Measurements from ENCODE around the gene FADS6. TPM values are rescaled to one million over a fixed set of nuclear protein-coding genes. Genes with fewer than 3 reads are reported as not detected.

The FADS6 gene
- total and polyA plus RNA-seq, 2 experiments from 2014 or later: 0.42 to 0.73 TPM

DNA sequence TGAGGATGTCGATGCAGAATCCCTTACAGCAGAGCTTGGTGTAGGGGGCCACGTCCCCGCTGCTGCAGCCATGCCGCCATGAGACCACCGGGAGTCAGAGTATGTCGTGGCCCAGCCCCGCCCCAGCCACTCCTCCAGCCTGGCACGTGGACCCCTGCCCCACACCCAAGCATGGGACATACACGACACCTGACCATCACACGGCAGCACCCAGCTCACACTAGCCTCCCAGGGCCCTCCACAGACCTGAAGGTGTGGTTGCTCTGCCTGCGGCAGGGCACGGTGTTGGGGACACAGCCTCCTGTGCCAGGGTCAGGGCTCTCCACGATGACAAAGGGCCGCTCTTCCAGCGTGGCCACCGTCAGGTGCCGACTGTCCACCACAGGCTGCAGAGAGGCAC is 43.1 kb downstream of the FADS6 start:
- Histone ChIP-seq H3K4me1 (ENCODE audit: insufficient read depth) (peaks cover 8% of the 10 kb centered on the region), H4K20me1 (replicated peaks; ENCODE audit: insufficient read depth) (no peaks in the 10 kb centered on the region), H3K79me2 (replicated peaks; ENCODE audit: insufficient read depth) (no peaks in the 10 kb centered on the region), H3K4me2 (no peak overlapping the region), H3F3A (replicated peaks; ENCODE audit: low read depth) (no peaks in the 10 kb centered on the region), H3K36me3 (ENCODE audit: insufficient read depth) (no peaks in the 10 kb centered on the region), H3K27ac (ENCODE audit: low read depth) (no peak overlapping the region), H3K9me2 (ENCODE audit: insufficient read depth) (no peaks in the 10 kb centered on the region), H3K4me3 (no peak overlapping the region), H3K27me3 (ENCODE audit: insufficient read depth) (peaks cover 92% of the 10 kb centered on the region), H2AFZ (no peak overlapping the region)
- TF ChIP-seq EZH2 (IDR thresholded peaks at IDR 0.05; ENCODE audit: low read depth, unreplicated experiment): no peak
- TF ChIP-seq STAT1 (IDR thresholded peaks at IDR 0.05; ENCODE audit: unreplicated experiment): no peak
- no peak for TF ChIP-seq ZNF331 (CRISPR knock-in tag; IDR thresholded peaks at IDR 0.05; ENCODE audit: low read depth)
- no peak for TF ChIP-seq NANOG (IDR thresholded peaks at IDR 0.05; ENCODE audit: borderline replicate concordance)
- TF ChIP-seq CREB1 (CRISPR knock-in tag; IDR thresholded peaks at IDR 0.05; ENCODE audit: low read depth): no peak
- TF ChIP-seq, protein P1, sequence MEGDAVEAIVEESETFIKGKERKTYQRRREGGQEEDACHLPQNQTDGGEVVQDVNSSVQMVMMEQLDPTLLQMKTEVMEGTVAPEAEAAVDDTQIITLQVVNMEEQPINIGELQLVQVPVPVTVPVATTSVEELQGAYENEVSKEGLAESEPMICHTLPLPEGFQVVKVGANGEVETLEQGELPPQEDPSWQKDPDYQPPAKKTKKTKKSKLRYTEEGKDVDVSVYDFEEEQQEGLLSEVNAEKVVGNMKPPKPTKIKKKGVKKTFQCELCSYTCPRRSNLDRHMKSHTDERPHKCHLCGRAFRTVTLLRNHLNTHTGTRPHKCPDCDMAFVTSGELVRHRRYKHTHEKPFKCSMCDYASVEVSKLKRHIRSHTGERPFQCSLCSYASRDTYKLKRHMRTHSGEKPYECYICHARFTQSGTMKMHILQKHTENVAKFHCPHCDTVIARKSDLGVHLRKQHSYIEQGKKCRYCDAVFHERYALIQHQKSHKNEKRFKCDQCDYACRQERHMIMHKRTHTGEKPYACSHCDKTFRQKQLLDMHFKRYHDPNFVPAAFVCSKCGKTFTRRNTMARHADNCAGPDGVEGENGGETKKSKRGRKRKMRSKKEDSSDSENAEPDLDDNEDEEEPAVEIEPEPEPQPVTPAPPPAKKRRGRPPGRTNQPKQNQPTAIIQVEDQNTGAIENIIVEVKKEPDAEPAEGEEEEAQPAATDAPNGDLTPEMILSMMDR (conservative IDR thresholded peaks at IDR 0.05; ENCODE audit: low read depth in 2 of 2): no peak
- TF ChIP-seq ZNF114 (CRISPR knock-in tag; IDR thresholded peaks at IDR 0.05): no peak
- TF ChIP-seq, protein P2, sequence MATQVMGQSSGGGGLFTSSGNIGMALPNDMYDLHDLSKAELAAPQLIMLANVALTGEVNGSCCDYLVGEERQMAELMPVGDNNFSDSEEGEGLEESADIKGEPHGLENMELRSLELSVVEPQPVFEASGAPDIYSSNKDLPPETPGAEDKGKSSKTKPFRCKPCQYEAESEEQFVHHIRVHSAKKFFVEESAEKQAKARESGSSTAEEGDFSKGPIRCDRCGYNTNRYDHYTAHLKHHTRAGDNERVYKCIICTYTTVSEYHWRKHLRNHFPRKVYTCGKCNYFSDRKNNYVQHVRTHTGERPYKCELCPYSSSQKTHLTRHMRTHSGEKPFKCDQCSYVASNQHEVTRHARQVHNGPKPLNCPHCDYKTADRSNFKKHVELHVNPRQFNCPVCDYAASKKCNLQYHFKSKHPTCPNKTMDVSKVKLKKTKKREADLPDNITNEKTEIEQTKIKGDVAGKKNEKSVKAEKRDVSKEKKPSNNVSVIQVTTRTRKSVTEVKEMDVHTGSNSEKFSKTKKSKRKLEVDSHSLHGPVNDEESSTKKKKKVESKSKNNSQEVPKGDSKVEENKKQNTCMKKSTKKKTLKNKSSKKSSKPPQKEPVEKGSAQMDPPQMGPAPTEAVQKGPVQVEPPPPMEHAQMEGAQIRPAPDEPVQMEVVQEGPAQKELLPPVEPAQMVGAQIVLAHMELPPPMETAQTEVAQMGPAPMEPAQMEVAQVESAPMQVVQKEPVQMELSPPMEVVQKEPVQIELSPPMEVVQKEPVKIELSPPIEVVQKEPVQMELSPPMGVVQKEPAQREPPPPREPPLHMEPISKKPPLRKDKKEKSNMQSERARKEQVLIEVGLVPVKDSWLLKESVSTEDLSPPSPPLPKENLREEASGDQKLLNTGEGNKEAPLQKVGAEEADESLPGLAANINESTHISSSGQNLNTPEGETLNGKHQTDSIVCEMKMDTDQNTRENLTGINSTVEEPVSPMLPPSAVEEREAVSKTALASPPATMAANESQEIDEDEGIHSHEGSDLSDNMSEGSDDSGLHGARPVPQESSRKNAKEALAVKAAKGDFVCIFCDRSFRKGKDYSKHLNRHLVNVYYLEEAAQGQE (IDR thresholded peaks at IDR 0.05; ENCODE audit: unreplicated experiment): no peak
- Mint-ChIP-seq H3K9me3 (no peaks in the 10 kb centered on the region), H3K4me1 (no peaks in the 10 kb centered on the region; the same call in 1 of the 3 replicates), H3K27me3 (ENCODE audit: insufficient read depth, low read depth, poor library complexity) (peaks cover 69% of the 10 kb centered on the region), H3K27ac (no peak overlapping the region), H3K4me3 (no peak overlapping the region), H3K36me3 (ENCODE audit: low read depth) (no peaks in the 10 kb centered on the region; the same call in 2 of the 3 replicates)
- ATAC-seq (no peak), DNase-seq (ENCODE audit: low spot score) (no peak)

DNA sequence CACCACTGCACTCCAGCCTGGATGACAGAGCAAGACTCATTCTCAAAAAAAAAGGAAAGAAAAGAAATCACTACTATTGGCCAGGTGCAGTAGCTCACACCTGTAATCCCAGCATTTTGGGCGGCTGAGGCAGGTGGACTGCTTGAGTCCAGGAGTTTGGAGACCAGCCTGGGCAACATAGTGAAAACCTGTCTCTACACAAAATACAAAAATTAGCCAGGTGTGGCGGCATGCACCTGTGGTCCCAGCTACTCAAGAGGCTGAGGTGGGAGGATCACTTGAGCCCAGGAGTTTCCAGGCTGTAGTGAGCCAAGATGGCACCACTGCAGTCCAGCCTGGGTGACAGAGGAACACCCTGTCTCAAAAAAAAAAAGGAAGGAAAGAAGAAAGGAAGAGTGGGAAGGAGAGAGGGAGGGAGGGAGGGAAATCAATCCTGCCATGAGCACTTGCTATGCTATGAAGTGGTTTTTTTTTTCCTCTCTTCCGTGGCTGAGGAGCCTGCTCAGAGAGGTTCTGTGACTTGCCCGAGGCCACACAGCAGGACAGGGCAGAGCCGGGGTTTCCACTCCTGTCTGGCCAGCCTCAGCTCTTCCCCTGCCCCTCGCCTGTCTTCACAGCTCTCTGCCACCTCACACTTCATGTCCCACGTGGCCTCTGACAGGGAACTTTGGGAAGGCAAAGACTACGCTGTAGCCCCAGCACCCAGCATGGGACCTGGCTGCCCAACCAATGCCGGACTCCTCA is 44.6 kb downstream of the FADS6 start:
- H3K9me3 Mint-ChIP-seq: no peaks in the 10 kb centered on the region
- Histone ChIP-seq H3K27me3 (ENCODE audit: insufficient read depth) (peaks cover 92% of the 10 kb centered on the region), H3K36me3 (ENCODE audit: insufficient read depth) (no peaks in the 10 kb centered on the region), H3K79me2 (replicated peaks; ENCODE audit: insufficient read depth) (no peaks in the 10 kb centered on the region), H3K4me1 (ENCODE audit: insufficient read depth) (peaks cover 8% of the 10 kb centered on the region), H3K27ac (ENCODE audit: low read depth) (no peak overlapping the region), H3K4me2 (no peak overlapping the region), H3K9me2 (ENCODE audit: insufficient read depth) (no peaks in the 10 kb centered on the region), H4K20me1 (replicated peaks; ENCODE audit: insufficient read depth) (no peaks in the 10 kb centered on the region; the same call in 1 of the 2 replicates), H3K4me3 (no peak overlapping the region), H2AFZ (no peak overlapping the region), H3F3A (replicated peaks; ENCODE audit: low read depth) (0 out of 2 replicates have a peak, but pooled peaks cover 1% of the 10 kb centered on the region)
- no peaks in the 10 kb centered on the region; the same call in 2 of the 3 replicates for H3K36me3 Mint-ChIP-seq (ENCODE audit: low read depth)
- H3K27ac Mint-ChIP-seq: no peak overlapping the region
- no peak overlapping the region for H3K4me3 Mint-ChIP-seq
- no peak for ATAC-seq
- no peak for DNase-seq (ENCODE audit: low spot score)
- no peaks in the 10 kb centered on the region; the same call in 1 of the 3 replicates for H3K4me1 Mint-ChIP-seq
- H3K27me3 Mint-ChIP-seq (ENCODE audit: insufficient read depth, low read depth, poor library complexity): peaks cover 64% of the 10 kb centered on the region
- no peak for TF ChIP-seq POLR2AphosphoS5 (IDR thresholded peaks at IDR 0.05; ENCODE audit: low read depth)
- no peak for TF ChIP-seq NANOG (IDR thresholded peaks at IDR 0.05; ENCODE audit: borderline replicate concordance)
- no peak for TF ChIP-seq EZH2phosphoT487 (IDR thresholded peaks at IDR 0.05; ENCODE audit: unreplicated experiment)
- no peak for TF ChIP-seq ZNF331 (CRISPR knock-in tag; IDR thresholded peaks at IDR 0.05; ENCODE audit: low read depth)
- no peak for TF ChIP-seq JUNB (IDR thresholded peaks at IDR 0.05; ENCODE audit: unreplicated experiment)
- no peak for TF ChIP-seq STAT1 (IDR thresholded peaks at IDR 0.05; ENCODE audit: unreplicated experiment)
- TF ChIP-seq, protein P3, sequence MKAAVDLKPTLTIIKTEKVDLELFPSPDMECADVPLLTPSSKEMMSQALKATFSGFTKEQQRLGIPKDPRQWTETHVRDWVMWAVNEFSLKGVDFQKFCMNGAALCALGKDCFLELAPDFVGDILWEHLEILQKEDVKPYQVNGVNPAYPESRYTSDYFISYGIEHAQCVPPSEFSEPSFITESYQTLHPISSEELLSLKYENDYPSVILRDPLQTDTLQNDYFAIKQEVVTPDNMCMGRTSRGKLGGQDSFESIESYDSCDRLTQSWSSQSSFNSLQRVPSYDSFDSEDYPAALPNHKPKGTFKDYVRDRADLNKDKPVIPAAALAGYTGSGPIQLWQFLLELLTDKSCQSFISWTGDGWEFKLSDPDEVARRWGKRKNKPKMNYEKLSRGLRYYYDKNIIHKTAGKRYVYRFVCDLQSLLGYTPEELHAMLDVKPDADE (IDR thresholded peaks at IDR 0.05): no peak
- no peak for TF ChIP-seq EZH2 (IDR thresholded peaks at IDR 0.05; ENCODE audit: low read depth, unreplicated experiment)
- no peak for TF ChIP-seq CREB1 (CRISPR knock-in tag; IDR thresholded peaks at IDR 0.05; ENCODE audit: low read depth)

All from GM23338 (cell line).